ENCODE measurements around the gene ARHGEF39.

The ARHGEF39 gene

GRCh38 chr9:35611230-35611797, 53.7 kb downstream of the ARHGEF39 start:
- Histone ChIP-seq H3K9me3 (replicated peaks; ENCODE audit: insufficient read depth, low read length) (no peaks in the 10 kb centered on the region), H3K4me3 (ENCODE audit: low read length) (no peak overlapping the region), H3K27me3 (replicated peaks; ENCODE audit: insufficient read depth, low read length) (no peaks in the 10 kb centered on the region), H2AFZ (ENCODE audit: low read length) (no peak overlapping the region), H3K4me1 (ENCODE audit: low read length) (peaks cover 6% of the 10 kb centered on the region), H3K9ac (ENCODE audit: low read length) (no peak overlapping the region), H4K20me1 (ENCODE audit: insufficient read depth, low read length) (no peaks in the 10 kb centered on the region), H3K9me2 (replicated peaks; ENCODE audit: insufficient read depth, low read length) (no peaks in the 10 kb centered on the region), H3K36me3 (replicated peaks; ENCODE audit: insufficient read depth, low read length) (no peaks in the 10 kb centered on the region), H3K4me2 (ENCODE audit: low read depth, low read length) (no peak overlapping the region), H3F3A (ENCODE audit: insufficient read depth, low read length) (no peaks in the 10 kb centered on the region), H3K79me2 (ENCODE audit: low read length) (peaks cover 7% of the 10 kb centered on the region), H3K27ac (ENCODE audit: low read length) (no peak overlapping the region)
- peak; percentile 48 for DNase-seq
- TF ChIP-seq EZH2phosphoT487 (IDR thresholded peaks at IDR 0.05; ENCODE audit: low read length) (no peak), CTCF (IDR thresholded peaks at IDR 0.05; ENCODE audit: low read length) (peak; percentile 65), EZH2 (optimal IDR thresholded peaks at IDR 0.05; ENCODE audit: low read depth, low read length) (no peak)

- DNase-seq = no peak
- Histone ChIP-seq H3K4me2 (ENCODE audit: low read depth, low read length) (no peak overlapping the region), H3K79me2 (ENCODE audit: low read length) (peaks cover 15% of the 10 kb centered on the region), H2AFZ (ENCODE audit: low read length) (no peak overlapping the region), H3K9ac (ENCODE audit: low read length) (no peak overlapping the region), H4K20me1 (ENCODE audit: insufficient read depth, low read length) (no peaks in the 10 kb centered on the region), H3K9me3 (replicated peaks; ENCODE audit: insufficient read depth, low read length) (no peaks in the 10 kb centered on the region), H3K9me2 (replicated peaks; ENCODE audit: insufficient read depth, low read length) (no peaks in the 10 kb centered on the region), H3K27ac (ENCODE audit: low read length) (no peak overlapping the region), H3K4me1 (ENCODE audit: low read length) (peaks cover 9% of the 10 kb centered on the region), H3F3A (ENCODE audit: insufficient read depth, low read length) (peaks cover 2% of the 10 kb centered on the region), H3K4me3 (ENCODE audit: low read length) (no peak overlapping the region), H3K36me3 (replicated peaks; ENCODE audit: insufficient read depth, low read length) (no peaks in the 10 kb centered on the region), H3K27me3 (replicated peaks; ENCODE audit: insufficient read depth, low read length) (no peaks in the 10 kb centered on the region)
- TF ChIP-seq EZH2phosphoT487 (IDR thresholded peaks at IDR 0.05; ENCODE audit: low read length) (no peak), CTCF (IDR thresholded peaks at IDR 0.05; ENCODE audit: low read length) (no peak), EZH2 (optimal IDR thresholded peaks at IDR 0.05; ENCODE audit: low read depth, low read length) (no peak)
These were observed 55.2 kb downstream of the ARHGEF39 start for GRCh38 chr9:35609820-35610163.

Measured in MM.1S (cell line).